Islet precursor cell (in vitro differentiated cells): ENCODE results near the gene COL21A1.

ENCODE experiments used
- DNase-seq: peaks from one replicate; pipeline ENCODE4 v3.0.0-alpha.2; 2018

Gene COL21A1

DNA sequence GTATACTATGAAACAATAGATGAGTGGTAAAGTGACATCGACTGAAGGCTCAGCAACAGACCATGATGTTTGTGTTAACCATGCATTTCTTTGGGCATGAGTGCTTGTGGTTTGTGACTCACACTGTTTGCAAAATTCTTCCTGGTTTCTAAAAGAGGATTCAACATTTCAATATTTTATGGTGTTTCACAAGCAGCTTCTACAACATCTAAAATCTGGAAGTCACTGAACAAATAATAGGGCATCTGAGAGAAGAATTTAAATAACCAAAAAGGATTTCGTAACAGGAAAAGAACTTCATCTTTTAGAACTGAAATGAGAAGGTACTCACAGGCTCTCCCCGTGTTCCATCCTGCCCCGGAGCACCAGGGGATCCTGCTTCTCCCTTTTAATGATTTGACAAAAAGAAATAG lies 146.2 kb downstream of the COL21A1 start:
- no peak for DNase-seq

DNA sequence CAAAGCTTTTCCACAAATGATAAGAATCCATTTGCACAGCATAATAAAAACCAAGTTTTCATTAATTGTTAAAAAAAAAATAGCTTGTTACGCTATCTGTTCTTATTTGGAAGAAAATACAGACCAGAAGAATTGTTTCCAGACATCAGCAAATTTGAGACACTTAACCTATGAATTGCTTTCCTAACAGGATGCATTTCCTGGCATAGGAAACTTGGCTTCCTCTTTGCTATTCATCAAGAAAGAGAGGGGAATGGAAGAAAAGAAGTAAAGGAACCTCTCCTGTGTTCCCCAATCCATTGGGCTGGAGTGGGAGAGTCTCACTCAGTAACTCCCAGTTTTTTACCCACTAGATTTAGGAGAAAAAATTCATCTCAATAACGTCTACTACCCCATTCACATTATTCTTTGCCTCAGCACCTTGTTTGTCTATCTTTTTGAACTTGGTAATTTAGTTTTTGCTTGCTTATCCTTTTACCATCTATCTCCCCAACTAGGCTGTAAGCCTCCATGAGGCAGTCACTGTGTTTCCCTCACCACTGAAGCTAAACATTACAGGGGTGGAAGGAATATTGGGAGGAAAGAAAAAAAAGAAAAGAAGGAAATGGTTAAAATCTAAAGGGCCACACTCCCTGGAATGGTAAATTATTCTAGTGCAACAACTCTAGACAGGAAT lies 150.3 kb downstream of the COL21A1 start:
- no peak for DNase-seq

GRCh38 chr6:56096541-56096940 lies 150.8 kb downstream of the COL21A1 start:
- DNase-seq: no peak

DNA sequence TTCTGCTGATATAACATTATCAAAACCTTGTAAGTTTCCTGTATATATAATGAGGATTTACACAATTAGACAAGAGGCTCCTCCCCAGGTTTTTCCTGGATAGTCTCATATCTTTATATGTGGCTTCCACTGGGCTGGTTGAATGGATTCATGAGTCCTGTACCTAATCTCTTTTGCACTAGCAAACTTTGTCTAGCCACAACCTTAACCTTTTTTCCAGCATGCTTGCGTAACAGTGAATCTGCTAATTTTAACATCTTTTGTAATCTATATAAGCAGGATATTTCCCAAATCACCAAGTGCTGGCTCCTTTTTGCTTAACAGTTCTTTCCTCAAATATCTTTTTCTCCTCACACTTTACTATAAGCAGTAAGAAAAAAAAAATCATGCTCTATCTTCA lies 153.6 kb downstream of the COL21A1 start:
- DNase-seq: no peak

DNA sequence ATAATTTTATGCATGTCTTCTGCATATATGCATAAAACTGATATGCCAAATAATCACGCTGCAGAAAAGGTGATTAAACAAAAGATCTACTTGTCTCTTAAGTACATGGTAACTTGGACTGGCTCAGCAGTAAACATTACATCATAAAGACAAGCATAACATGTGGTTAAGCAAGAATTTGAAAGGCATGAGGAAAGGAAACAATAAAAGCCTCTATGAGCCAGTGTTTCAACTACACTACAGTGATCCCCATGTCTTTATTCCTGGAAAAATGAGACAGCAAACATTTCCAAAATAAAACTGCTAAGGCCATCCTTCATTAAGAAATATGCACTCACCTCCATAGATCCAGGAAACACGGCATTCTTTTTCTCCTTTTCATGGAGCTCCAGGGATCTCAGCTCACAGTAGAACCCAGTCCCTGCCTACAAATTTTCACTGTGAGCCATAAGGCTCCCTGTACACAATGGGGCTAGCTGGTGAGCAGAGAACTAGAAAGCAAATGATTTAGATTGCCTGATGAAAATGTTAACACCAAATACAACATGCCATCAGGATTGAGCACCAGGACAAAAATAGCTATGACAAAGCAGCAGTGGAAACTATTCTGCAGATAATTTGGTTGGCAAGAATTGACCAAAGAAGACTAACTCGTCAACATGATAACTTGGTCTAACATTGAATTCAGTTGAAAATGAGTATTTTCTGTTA lies 156.1 kb downstream of the COL21A1 start:
- no peak for DNase-seq

DNA sequence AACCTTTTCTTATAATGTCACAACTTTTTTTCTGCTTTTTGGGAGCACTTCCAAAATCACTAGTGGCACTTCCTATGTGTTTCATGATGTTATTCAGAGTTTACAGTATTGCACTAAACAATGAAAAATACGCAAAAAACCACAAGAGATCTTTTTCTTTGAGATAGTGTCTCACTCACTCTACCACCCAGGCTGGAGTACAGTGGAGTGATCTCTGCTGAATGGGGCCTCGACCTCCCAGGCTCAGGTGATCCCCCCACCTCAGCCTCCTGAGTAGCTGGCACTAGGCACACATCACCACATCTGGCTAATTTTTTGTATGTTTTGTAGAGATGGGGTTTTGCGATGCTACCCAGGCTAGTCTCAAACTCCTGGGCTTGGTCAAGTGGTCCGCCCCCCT lies 158.7 kb downstream of the COL21A1 start:
- DNase-seq: no peak

- no peak for DNase-seq
Measured at GRCh38 chr6:56087421-56087820, 160.0 kb downstream of the COL21A1 start.

- no peak for DNase-seq
Measured at GRCh38 chr6:56079751-56080540, 167.4 kb downstream of the COL21A1 start.

- DNase-seq: no peak
Measured at GRCh38 chr6:56076033-56076432, 171.3 kb downstream of the COL21A1 start.

DNA sequence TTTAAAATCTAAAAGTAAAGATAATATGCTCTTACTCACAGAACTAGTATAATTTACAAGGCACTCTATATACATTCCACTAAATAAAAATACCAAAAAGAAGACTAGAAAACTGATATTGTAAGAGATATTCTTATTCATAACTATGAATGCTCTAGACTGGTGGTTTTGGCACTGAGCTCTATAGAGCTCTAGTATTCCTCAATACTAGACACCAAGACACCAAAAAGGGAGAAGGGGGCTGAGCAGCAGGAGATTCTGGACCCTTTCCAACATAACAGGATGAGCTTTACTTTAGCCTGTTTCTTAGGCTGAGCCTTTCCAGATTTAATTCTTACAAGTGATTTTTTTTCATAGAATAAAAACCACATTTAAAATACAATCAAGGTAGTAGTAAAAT lies 173.6 kb downstream of the COL21A1 start:
- no peak for DNase-seq

- DNase-seq: no peak
Measured at GRCh38 chr6:56073315-56073714, 174.1 kb downstream of the COL21A1 start.

- DNase-seq: no peak
Measured at GRCh38 chr6:56072856-56073255, 174.5 kb downstream of the COL21A1 start.

GRCh38 chr6:56065408-56065807 lies 182.0 kb downstream of the COL21A1 start:
- DNase-seq: no peak

DNA sequence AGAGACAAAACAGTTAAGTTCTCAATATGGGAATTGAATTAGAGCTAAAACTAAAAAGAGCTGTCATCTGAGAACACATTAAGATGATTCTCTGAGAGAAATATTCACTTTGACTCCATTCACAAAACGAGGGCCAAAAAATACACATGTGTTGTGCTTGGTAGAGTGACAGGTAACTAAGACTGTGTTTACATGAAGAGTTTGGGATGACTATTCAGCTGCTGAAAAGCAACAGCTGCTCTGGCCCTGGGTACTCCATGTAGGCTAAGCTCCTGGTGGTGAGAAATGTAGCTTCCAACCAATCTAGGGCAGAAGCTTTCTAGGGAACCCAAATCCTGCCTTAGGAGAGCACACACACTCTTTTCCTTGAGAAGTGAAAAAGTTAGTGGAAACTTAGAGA lies 184.5 kb downstream of the COL21A1 start:
- no peak for DNase-seq

DNA sequence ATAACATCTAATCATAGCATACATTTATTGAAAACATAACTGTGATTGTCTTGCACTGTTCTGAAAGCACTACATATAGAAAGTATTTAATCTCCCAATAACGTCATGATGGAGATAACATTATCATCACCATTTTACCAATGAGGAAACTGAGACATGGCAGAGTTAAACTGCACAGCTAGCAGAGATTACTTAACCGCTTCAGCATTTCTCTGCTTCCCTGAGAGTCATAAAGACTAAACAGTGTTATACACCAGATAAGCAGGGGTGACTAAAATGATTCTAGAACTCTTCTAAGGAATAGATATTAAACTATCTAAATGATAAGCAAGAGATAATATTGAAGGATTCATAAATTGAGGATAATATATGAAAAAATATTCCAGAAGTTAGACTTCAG lies 188.7 kb downstream of the COL21A1 start:
- DNase-seq: no peak

DNA sequence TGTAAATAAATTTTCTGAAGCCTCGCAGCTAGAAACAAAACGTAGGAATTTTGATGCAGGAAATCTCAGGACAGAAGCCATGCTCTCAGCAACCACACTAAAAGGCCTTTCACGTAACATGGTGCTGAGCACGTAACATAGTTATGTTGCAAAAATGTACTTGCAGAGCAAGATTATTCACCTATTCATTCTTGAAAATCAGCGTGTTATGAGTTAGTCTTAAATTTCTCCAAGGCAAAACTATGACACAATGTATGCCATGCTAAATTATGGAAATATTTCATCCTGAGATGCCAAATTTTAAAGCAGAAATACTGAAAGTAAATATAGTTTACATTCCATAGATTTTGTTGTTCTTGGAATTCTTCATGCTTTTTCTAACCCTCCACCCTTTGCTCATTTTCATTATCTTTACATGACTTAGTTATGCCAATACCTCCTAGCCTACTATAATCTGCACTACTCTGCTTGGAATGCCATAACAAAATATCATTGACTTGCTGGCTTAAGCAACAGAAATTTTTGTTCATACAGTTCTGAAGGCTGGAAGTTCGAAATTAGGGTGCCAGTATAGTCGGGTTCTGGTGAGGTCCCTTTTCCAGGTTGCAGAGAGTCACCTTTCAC lies 192.2 kb downstream of the COL21A1 start:
- no peak for DNase-seq

GRCh38 chr6:56051202-56051598 lies 196.2 kb downstream of the COL21A1 start:
- DNase-seq: no peak

DNA sequence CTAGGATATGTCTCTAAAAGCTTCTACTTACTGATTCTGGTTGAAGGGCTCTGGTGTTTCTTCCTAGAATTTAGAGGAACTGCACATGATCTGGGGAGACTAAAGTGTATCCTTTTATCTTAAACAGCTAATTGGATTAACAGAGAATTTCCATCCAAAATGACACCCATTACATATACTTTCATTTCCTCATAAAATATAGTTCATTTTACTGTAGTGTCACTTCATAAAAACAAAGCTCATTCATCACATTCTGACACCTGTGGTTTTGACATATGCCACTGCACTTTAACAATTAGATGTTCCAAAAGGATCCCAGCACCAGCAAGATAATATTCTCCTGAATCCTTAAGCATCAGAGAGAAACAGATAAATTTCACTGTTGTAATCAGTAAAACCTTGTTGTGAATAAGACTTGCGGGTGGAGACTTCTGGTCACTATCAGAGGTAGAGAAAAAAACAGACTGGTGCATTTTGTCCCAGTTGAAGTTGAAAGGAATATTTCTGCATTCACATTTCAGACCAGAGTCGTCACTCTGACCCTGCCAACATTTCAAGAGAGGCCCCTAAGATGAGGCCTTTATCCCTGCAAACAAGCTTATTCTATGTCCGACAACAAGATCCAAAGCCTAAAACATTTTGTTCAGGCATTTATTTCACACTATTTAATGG lies 196.7 kb downstream of the COL21A1 start:
- no peak for DNase-seq

GRCh38 chr6:56048601-56049000 lies 198.8 kb downstream of the COL21A1 start:
- DNase-seq: no peak

GRCh38 chr6:56047931-56048540 lies 199.3 kb downstream of the COL21A1 start:
- no peak for DNase-seq

GRCh38 chr6:56046576-56046975 lies 200.8 kb downstream of the COL21A1 start:
- no peak for DNase-seq

DNA sequence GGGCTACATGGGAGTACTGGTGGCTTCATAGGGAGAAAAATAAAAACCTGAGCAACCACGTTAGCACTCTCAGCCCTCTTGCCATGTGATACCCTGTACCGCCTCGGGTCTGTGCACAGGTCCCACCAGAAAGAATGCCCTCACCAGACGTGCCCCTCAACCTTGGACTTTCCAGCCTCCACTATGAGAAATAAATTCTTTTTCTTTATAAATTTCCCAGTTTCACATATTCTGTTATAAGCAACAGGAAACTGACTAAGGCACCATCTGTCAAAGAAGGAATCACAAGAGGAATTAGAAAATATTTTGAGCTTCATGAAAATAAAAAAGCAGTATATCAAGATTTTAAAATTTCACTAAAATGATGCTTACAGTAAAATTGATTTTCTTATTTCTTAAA lies 203.6 kb downstream of the COL21A1 start:
- DNase-seq: no peak
